ENCODE measurements around the gene CXXC5. TPM values are rescaled to one million over a fixed set of nuclear protein-coding genes. Genes with fewer than 3 reads are reported as not detected.
A peak's percentile ranks its signal among the peaks of the same experiment; 100 is the strongest.

CXXC5 gene
- total and polyA plus RNA-seq, 9 of the 15 experiments (the other 6 are each of a cell fraction or from before 2014, with no cell fraction given) = 1.9 to 123 (median 45.8) TPM

- TF ChIP-seq, protein P1, sequence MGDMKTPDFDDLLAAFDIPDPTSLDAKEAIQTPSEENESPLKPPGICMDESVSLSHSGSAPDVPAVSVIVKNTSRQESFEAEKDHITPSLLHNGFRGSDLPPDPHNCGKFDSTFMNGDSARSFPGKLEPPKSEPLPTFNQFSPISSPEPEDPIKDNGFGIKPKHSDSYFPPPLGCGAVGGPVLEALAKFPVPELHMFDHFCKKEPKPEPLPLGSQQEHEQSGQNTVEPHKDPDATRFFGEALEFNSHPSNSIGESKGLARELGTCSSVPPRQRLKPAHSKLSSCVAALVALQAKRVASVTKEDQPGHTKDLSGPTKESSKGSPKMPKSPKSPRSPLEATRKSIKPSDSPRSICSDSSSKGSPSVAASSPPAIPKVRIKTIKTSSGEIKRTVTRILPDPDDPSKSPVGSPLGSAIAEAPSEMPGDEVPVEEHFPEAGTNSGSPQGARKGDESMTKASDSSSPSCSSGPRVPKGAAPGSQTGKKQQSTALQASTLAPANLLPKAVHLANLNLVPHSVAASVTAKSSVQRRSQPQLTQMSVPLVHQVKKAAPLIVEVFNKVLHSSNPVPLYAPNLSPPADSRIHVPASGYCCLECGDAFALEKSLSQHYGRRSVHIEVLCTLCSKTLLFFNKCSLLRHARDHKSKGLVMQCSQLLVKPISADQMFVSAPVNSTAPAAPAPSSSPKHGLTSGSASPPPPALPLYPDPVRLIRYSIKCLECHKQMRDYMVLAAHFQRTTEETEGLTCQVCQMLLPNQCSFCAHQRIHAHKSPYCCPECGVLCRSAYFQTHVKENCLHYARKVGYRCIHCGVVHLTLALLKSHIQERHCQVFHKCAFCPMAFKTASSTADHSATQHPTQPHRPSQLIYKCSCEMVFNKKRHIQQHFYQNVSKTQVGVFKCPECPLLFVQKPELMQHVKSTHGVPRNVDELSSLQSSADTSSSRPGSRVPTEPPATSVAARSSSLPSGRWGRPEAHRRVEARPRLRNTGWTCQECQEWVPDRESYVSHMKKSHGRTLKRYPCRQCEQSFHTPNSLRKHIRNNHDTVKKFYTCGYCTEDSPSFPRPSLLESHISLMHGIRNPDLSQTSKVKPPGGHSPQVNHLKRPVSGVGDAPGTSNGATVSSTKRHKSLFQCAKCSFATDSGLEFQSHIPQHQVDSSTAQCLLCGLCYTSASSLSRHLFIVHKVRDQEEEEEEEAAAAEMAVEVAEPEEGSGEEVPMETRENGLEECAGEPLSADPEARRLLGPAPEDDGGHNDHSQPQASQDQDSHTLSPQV (IDR thresholded peaks at IDR 0.05) = no peak
- TF ChIP-seq RBM39 (optimal IDR thresholded peaks at IDR 0.05; ENCODE audit: low read depth, low read length) = no peak
- TF ChIP-seq ZC3H11A (IDR thresholded peaks at IDR 0.05; ENCODE audit: low read depth, low read length) = no peak
- TF ChIP-seq, protein P2, sequence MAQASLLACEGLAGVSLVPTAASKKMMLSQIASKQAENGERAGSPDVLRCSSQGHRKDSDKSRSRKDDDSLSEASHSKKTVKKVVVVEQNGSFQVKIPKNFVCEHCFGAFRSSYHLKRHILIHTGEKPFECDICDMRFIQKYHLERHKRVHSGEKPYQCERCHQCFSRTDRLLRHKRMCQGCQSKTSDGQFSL (CRISPR knock-in tag; IDR thresholded peaks at IDR 0.05) = peak; percentile 67; the same call in 1 of the 2 replicates
- TF ChIP-seq, protein P2 (tag; IDR thresholded peaks at IDR 0.05) = no peak
- 0 out of 2 replicates have a peak, but pooled peaks have one; percentile 5 for TF ChIP-seq MYNN (IDR thresholded peaks at IDR 0.05)
- no peak for TF ChIP-seq MYNN (CRISPR knock-in tag; IDR thresholded peaks at IDR 0.05)
These were observed 39.5 kb downstream of the CXXC5 start (continued) for GRCh38 chr5:139687656-139688055.

All from K562 (cell line).